Measurements from ENCODE around the gene KDM3B. TPM values are rescaled to one million over a fixed set of nuclear protein-coding genes. Genes with fewer than 3 reads are reported as not detected.
"Not testable (repeated sequence)": the region's sequence is repeated elsewhere in the genome, so short reads cannot be mapped to it uniquely, and the experiment has no call there.

The KDM3B gene
- total RNA-seq, 1 donor from 2014 or later: 36.3 TPM

- intact Hi-C loops (cut with DNase I): no loop called here
- DNase-seq (ENCODE audit: missing footprints): no peak
- no peak for ATAC-seq
Observed at GRCh38 chr5:138382347-138382746, 29.9 kb downstream of the KDM3B start.

GRCh38 chr5:138385660-138386059 lies 33.2 kb downstream of the KDM3B start:
- intact Hi-C loops (cut with DNase I): no loop called here
- no peak for DNase-seq (ENCODE audit: missing footprints)
- no peak for ATAC-seq

GRCh38 chr5:138386290-138386689 lies 33.8 kb downstream of the KDM3B start:
- DNase-seq (ENCODE audit: missing footprints) (no peak), ATAC-seq (no peak)
- intact Hi-C loops (cut with DNase I): no loop called here

GRCh38 chr5:138389332-138389731 lies 36.8 kb downstream of the KDM3B start:
- ATAC-seq: no peak
- intact Hi-C loops (cut with DNase I): no loop called here

GRCh38 chr5:138389911-138390310 lies 37.4 kb downstream of the KDM3B start:
- DNase-seq (ENCODE audit: missing footprints); ATAC-seq; intact Hi-C loops (cut with DNase I): not testable (repeated sequence)

More at GRCh38 chr5:138389332-138389731, 36.8 kb downstream of the KDM3B start:
- no peak for DNase-seq (ENCODE audit: missing footprints)

GRCh38 chr5:138391859-138392386 lies 39.4 kb downstream of the KDM3B start:
- no peak for DNase-seq (ENCODE audit: missing footprints)
- ATAC-seq: peak; percentile 96
- intact Hi-C loops (cut with DNase I): no loop called here

- intact Hi-C loops (cut with DNase I): no loop called here
- ATAC-seq: no peak
- no peak for DNase-seq (ENCODE audit: missing footprints)
Observed at GRCh38 chr5:138402640-138403039, 50.2 kb downstream of the KDM3B start.

- ATAC-seq (no peak), DNase-seq (ENCODE audit: missing footprints) (no peak)
- intact Hi-C loops (cut with DNase I): loop anchor here (5.0 kb wide), 1 partner anchor 186 kb away; no protein-coding TSS in a partner anchor
Observed at GRCh38 chr5:138408023-138408422, 55.5 kb downstream of the KDM3B start.

GRCh38 chr5:138410996-138411640 lies 58.6 kb downstream of the KDM3B start:
- intact Hi-C loops (cut with DNase I); ATAC-seq: not testable (repeated sequence)

GRCh38 chr5:138418444-138418843 lies 66.0 kb downstream of the KDM3B start:
- ATAC-seq: no peak
- no peak for DNase-seq (ENCODE audit: missing footprints)
- intact Hi-C loops (cut with DNase I): no loop called here

More at GRCh38 chr5:138410996-138411640, 58.6 kb downstream of the KDM3B start:
- not testable (repeated sequence) for DNase-seq (ENCODE audit: missing footprints)

GRCh38 chr5:138425079-138425478 lies 72.6 kb downstream of the KDM3B start:
- intact Hi-C loops (cut with DNase I): no loop called here
- DNase-seq (ENCODE audit: missing footprints) (no peak), ATAC-seq (no peak)

- intact Hi-C loops (cut with DNase I): loop anchor here (10.0 kb wide), 1 partner anchor 899 kb away; no protein-coding TSS in a partner anchor
Observed at GRCh38 chr5:138435943-138436342, 83.5 kb downstream of the KDM3B start.

GRCh38 chr5:138438003-138438723 lies 85.7 kb downstream of the KDM3B start:
- DNase-seq (ENCODE audit: missing footprints): no peak
- no peak for ATAC-seq

More at GRCh38 chr5:138435943-138436342, 83.5 kb downstream of the KDM3B start:
- DNase-seq (ENCODE audit: missing footprints) (no peak), ATAC-seq (no peak)

GRCh38 chr5:138438724-138439476 lies 86.4 kb downstream of the KDM3B start, which contains the start of gene REEP2:
Gene REEP2, plus strand, starts transcription at chr5:138439057. Its CDS starts 152 bp downstream, at chr5:138439209.
- DNase-seq (ENCODE audit: missing footprints) (peak; percentile 73), ATAC-seq (peak; percentile 53)
- intact Hi-C loops (cut with DNase I): loop anchor here (10.0 kb wide), 1 partner anchor 896 kb away; no protein-coding TSS in a partner anchor

More at GRCh38 chr5:138438003-138438723, 85.7 kb downstream of the KDM3B start:
- intact Hi-C loops (cut with DNase I): loop anchor here (10.0 kb wide), 1 partner anchor 897 kb away; no protein-coding TSS in a partner anchor

GRCh38 chr5:138439477-138440158 lies 87.1 kb downstream of the KDM3B start:
- ATAC-seq (peak; percentile 27), DNase-seq (ENCODE audit: missing footprints) (no peak)
- intact Hi-C loops (cut with DNase I): loop anchor here (10.0 kb wide), 1 partner anchor 895 kb away; no protein-coding TSS in a partner anchor

GRCh38 chr5:138440159-138441073 lies 87.9 kb downstream of the KDM3B start:
- no peak for ATAC-seq
- intact Hi-C loops (cut with DNase I): no loop called here
- DNase-seq (ENCODE audit: missing footprints): no peak

- intact Hi-C loops (cut with DNase I): no loop called here
- no peak for ATAC-seq
- DNase-seq (ENCODE audit: missing footprints): peak; percentile 41
Observed at GRCh38 chr5:138441221-138441620, 88.7 kb downstream of the KDM3B start.

All from Right ventricle myocardium inferior (tissue), 1 donor.